Small intestine (tissue), 7 donors: ENCODE data around the gene PLA2G6. TPM values are rescaled to one million over a fixed set of nuclear protein-coding genes. Genes with fewer than 3 reads are reported as not detected.

Source experiments
- DNase-seq, 2 donors: peaks; one replicate each; pipeline versions ENCODE4 v3.0.0 to v3.0.0-alpha.2; 2013
- FAIRE-seq: peaks from 2 replicates; lab custom pipeline; 2012; peaks lifted over from hg19 to GRCh38; lab: Jason Lieb, UNC
- H3K27ac ChIP-seq, 3 donors: one replicate each; pipeline ENCODE4 v1.5.1; 2013; ENCODE audit warnings: low read length in 2 of 3, mild to moderate bottlenecking in 2 of 3, control low read depth in 1 of 3, inconsistent platforms in 1 of 3, low read depth in 1 of 3, moderate library complexity in 1 of 3
- H3K27me3 ChIP-seq, 3 donors: one replicate each; pipeline ENCODE4 v1.6.1; 2013; ENCODE audit warnings: low read length in 3 of 3, inconsistent platforms in 1 of 3; ENCODE audit not compliant: control insufficient read depth in 3 of 3, insufficient read depth in 3 of 3
- H3K36me3 ChIP-seq, 3 donors: one replicate each; pipeline ENCODE4 v1.6.1; 2013; ENCODE audit warnings: low read length in 3 of 3, inconsistent platforms in 1 of 3, low read depth in 1 of 3, mild to moderate bottlenecking in 1 of 3, moderate library complexity in 1 of 3; ENCODE audit not compliant: control insufficient read depth in 3 of 3, insufficient read depth in 2 of 3
- H3K4me1 ChIP-seq, 3 donors: one replicate each; pipeline ENCODE4 v1.6.1; 2013; ENCODE audit warnings: low read length in 2 of 3, inconsistent platforms in 1 of 3, low read depth in 1 of 3, mild to moderate bottlenecking in 1 of 3, moderate library complexity in 1 of 3; ENCODE audit not compliant: control insufficient read depth in 3 of 3, insufficient read depth in 2 of 3
- H3K4me3 ChIP-seq, 3 donors: one replicate each; pipeline ENCODE4 v1.5.1; 2013; ENCODE audit warnings: low read length in 3 of 3, control low read depth in 1 of 3, inconsistent platforms in 1 of 3, low read depth in 1 of 3, mild to moderate bottlenecking in 1 of 3, moderate library complexity in 1 of 3
- H3K9me3 ChIP-seq, 2 donors: one replicate each; pipeline ENCODE4 v1.6.1; 2013; ENCODE audit warnings: low read depth in 1 of 2, low read length in 1 of 2; ENCODE audit not compliant: control insufficient read depth in 2 of 2, insufficient read depth in 1 of 2
- WGBS, 3 donors: extraction: QIAGEN DNeasy Blood & Tissue Kit; methylation state at CpG; one replicate each; pipeline ENCODE4 v1.1.7; 2013; 5-methylcytosine and 5-hydroxymethylcytosine counted together
- polyA plus RNA-seq, 4 donors: library from polyadenylated mRNA; stranded (reverse) in 3 of 4; unstranded in 1 of 4; fragments of 200-250 nt in 3 of 4; fragments of 120-200 nt in 1 of 4; gene quantifications; one replicate each; pipeline versions ENCODE4 v1.2.1 to v1.2.3, GENCODE V29; 2013
- donor health status: healthy with polysubstance abuse.
- donor health status: control.
- donor health status: control.
- donor health status: Bipolar disorder and iron deficiency.
- donor health status: healthy.

PLA2G6 gene
- polyA plus RNA-seq, 4 donors: 13.8 to 55.0 (median 24.3) TPM

- FAIRE-seq (no peak), DNase-seq (no peak)
- H3K27me3 ChIP-seq: no peaks in the 10 kb centered on the region
- peaks cover 3 to 25% (median 6%) of the 10 kb centered on the region in 3 donors for H3K4me1 ChIP-seq
- no peaks in the 10 kb centered on the region for H3K9me3 ChIP-seq
- WGBS, 3 donors: 75 to 80% (median 79%) methylated on average over 12 of the region's 12 CpGs
- peaks cover 0 to 94% (median 9%) of the 10 kb centered on the region in 3 donors for H3K36me3 ChIP-seq
- H3K4me3 ChIP-seq: no peak overlapping the region
- H3K27ac ChIP-seq: no peak overlapping the region
These were observed 41.8 kb upstream of the PLA2G6 start for GRCh38 chr22:38223289-38223960.

GRCh38 chr22:38222797-38223119, 41.1 kb upstream of the PLA2G6 start:
- no peak for DNase-seq
- Histone ChIP-seq H3K4me1 (peaks cover 3 to 30% (median 9%) of the 10 kb centered on the region in 3 donors), H3K27ac (no peak overlapping the region), H3K27me3 (no peaks in the 10 kb centered on the region), H3K4me3 (no peak overlapping the region), H3K36me3 (peaks cover 0 to 87% (median 9%) of the 10 kb centered on the region in 3 donors), H3K9me3 (no peaks in the 10 kb centered on the region)
- no peak for FAIRE-seq
- 68 to 78% (median 71%) methylated on average over 8 of the region's 8 CpGs for WGBS, 3 donors

- Histone ChIP-seq H3K4me1 (peaks cover 3 to 30% (median 9%) of the 10 kb centered on the region in 3 donors), H3K9me3 (no peaks in the 10 kb centered on the region), H3K36me3 (peaks cover 0 to 81% (median 9%) of the 10 kb centered on the region in 3 donors), H3K4me3 (no peak overlapping the region), H3K27ac (no peak overlapping the region), H3K27me3 (no peaks in the 10 kb centered on the region)
- DNase-seq: no peak
- no peak for FAIRE-seq
- WGBS, 3 donors: 88% methylated on average over 21 to 25 of the region's 25 CpGs
These were observed 40.5 kb upstream of the PLA2G6 start for GRCh38 chr22:38221908-38222796.

- no peak overlapping the region for H3K4me3 ChIP-seq
- peaks cover 0 to 77% (median 7%) of the 10 kb centered on the region in 3 donors for H3K36me3 ChIP-seq
- WGBS, 3 donors: 93 to 95% (median 93%) methylated on average over 22 of the region's 22 CpGs
- DNase-seq: no peak
- H3K4me1 ChIP-seq: peaks cover 3 to 30% (median 9%) of the 10 kb centered on the region in 3 donors
- no peaks in the 10 kb centered on the region for H3K9me3 ChIP-seq
- H3K27ac ChIP-seq: no peak overlapping the region
- no peaks in the 10 kb centered on the region for H3K27me3 ChIP-seq
- FAIRE-seq: no peak
These were observed 39.8 kb upstream of the PLA2G6 start for GRCh38 chr22:38221407-38221806.

GRCh38 chr22:38220653-38221386, 39.2 kb upstream of the PLA2G6 start:
- FAIRE-seq: no peak
- Histone ChIP-seq H3K27ac (no peak overlapping the region), H3K27me3 (no peaks in the 10 kb centered on the region), H3K9me3 (no peaks in the 10 kb centered on the region), H3K36me3 (peaks cover 0 to 76% (median 7%) of the 10 kb centered on the region in 3 donors), H3K4me1 (peaks cover 3 to 30% (median 9%) of the 10 kb centered on the region in 3 donors), H3K4me3 (no peak overlapping the region)
- no peak for DNase-seq
- WGBS, 3 donors: 87 to 94% (median 89%) methylated on average over 21 to 22 of the region's 22 CpGs

GRCh38 chr22:38220163-38220562, 38.5 kb upstream of the PLA2G6 start:
- peaks cover 3 to 30% (median 9%) of the 10 kb centered on the region in 3 donors for H3K4me1 ChIP-seq
- H3K27me3 ChIP-seq: no peaks in the 10 kb centered on the region
- H3K36me3 ChIP-seq: peaks cover 0 to 76% (median 7%) of the 10 kb centered on the region in 3 donors
- no peak overlapping the region for H3K4me3 ChIP-seq
- 82 to 89% (median 86%) methylated on average over 7 to 8 of the region's 8 CpGs for WGBS, 3 donors
- DNase-seq (no peak), FAIRE-seq (no peak)
- H3K9me3 ChIP-seq: no peaks in the 10 kb centered on the region
- peak overlapping the region in 2 of 3 donors; percentile 32 to 78 for H3K27ac ChIP-seq

- H3K4me3 ChIP-seq: no peak overlapping the region
- H3K4me1 ChIP-seq: peaks cover 3 to 33% (median 9%) of the 10 kb centered on the region in 3 donors
- FAIRE-seq: no peak
- H3K27ac ChIP-seq: peak overlapping the region in 2 of 3 donors; percentile 32 to 78
- no peaks in the 10 kb centered on the region for H3K27me3 ChIP-seq
- peak in 1 of 2 donors; percentile 50 for DNase-seq
- no peaks in the 10 kb centered on the region for H3K9me3 ChIP-seq
- peaks cover 0 to 76% (median 2%) of the 10 kb centered on the region in 3 donors for H3K36me3 ChIP-seq
- 58 to 73% (median 68%) methylated on average over 10 of the region's 10 CpGs for WGBS, 3 donors
These were observed 38.0 kb upstream of the PLA2G6 start for GRCh38 chr22:38219632-38220031.
